ENCODE results near the gene ETV6.

The ETV6 gene

DNA sequence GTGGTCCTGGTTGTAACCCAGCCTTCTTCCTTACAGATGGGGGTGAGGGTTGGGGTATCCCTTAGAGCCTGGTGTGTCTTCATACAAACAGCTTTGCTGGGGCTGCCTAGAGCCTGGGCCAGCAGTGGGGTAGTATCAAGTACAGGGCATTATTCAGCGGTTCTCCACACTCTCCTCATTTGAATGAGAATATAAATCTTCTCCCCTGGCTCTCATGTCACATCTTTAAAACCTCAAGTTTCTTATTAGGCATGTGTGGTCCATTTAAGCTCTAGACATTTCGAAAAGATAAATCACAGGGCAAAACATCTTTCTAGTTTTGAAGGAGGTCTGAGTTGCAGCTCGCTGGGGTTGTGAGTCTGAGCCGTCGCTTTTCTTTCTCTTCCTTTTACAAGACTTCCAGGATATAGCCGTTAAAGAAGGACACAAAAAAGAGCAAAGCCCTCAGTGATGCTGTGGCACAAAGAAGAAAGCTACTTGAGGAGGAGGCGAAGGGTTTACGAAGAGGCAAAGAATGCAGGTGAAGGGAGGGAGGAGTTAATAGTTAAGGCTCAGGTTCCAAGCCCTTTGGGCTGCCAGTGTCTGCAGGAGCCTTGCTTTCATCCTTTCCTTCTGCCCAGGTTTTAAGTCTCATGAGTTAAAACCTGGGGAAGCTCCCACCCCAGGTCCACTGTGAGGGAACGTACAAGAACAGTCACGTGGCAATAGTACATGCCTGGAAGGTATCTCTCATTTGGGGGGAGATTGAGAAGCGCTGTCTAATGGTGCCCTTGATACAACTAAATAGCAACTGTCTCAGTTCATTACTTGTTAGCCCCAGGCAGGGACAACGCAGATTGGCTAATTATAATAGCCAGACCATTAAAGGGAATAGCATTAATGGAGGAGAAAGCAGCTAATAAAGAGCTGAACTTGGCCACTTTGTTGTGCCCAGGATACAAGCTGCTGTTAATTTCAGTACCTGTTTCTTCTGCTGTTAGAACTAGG, 94.2 kb downstream of the ETV6 start:
- TF ChIP-seq POLR2AphosphoS5 (IDR thresholded peaks at IDR 0.05; ENCODE audit: low read depth, low read length) (no peak), FOXP2 (optimal IDR thresholded peaks at IDR 0.05; ENCODE audit: borderline replicate concordance, extremely low read depth, extremely low read length, insufficient read depth) (no peak), SIN3A (IDR thresholded peaks at IDR 0.05; ENCODE audit: borderline replicate concordance, insufficient read depth, low read length) (no peak), TAF1 (IDR thresholded peaks at IDR 0.05; ENCODE audit: borderline replicate concordance, insufficient read depth, low read length) (no peak)
- TF ChIP-seq, protein P1, sequence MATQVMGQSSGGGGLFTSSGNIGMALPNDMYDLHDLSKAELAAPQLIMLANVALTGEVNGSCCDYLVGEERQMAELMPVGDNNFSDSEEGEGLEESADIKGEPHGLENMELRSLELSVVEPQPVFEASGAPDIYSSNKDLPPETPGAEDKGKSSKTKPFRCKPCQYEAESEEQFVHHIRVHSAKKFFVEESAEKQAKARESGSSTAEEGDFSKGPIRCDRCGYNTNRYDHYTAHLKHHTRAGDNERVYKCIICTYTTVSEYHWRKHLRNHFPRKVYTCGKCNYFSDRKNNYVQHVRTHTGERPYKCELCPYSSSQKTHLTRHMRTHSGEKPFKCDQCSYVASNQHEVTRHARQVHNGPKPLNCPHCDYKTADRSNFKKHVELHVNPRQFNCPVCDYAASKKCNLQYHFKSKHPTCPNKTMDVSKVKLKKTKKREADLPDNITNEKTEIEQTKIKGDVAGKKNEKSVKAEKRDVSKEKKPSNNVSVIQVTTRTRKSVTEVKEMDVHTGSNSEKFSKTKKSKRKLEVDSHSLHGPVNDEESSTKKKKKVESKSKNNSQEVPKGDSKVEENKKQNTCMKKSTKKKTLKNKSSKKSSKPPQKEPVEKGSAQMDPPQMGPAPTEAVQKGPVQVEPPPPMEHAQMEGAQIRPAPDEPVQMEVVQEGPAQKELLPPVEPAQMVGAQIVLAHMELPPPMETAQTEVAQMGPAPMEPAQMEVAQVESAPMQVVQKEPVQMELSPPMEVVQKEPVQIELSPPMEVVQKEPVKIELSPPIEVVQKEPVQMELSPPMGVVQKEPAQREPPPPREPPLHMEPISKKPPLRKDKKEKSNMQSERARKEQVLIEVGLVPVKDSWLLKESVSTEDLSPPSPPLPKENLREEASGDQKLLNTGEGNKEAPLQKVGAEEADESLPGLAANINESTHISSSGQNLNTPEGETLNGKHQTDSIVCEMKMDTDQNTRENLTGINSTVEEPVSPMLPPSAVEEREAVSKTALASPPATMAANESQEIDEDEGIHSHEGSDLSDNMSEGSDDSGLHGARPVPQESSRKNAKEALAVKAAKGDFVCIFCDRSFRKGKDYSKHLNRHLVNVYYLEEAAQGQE (IDR thresholded peaks at IDR 0.05; ENCODE audit: insufficient read depth in 1 of 2, low read depth in 2 of 2, low read length in 2 of 2), result no peak

DNA sequence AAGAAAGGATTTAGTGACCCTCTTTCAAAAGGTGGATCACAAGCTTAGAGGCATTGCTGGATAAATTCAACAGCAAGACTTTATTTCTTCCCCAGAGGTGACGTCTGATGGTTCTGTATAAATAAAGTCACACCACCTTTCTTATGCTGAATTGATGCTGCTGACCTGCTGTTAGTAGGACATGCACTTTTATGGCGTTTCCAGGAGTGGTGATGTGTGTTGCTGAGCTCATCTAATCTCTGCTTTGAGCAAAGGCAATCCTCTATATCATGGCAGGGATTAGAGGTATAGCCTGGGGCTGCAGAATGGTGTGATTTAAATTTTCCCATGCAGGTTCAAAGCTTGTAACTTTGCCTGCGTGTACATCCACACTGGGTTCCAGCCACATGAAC, 94.9 kb downstream of the ETV6 start:
- TF ChIP-seq POLR2AphosphoS5 (IDR thresholded peaks at IDR 0.05; ENCODE audit: low read depth, low read length) (no peak), SIN3A (IDR thresholded peaks at IDR 0.05; ENCODE audit: borderline replicate concordance, insufficient read depth, low read length) (no peak), FOXP2 (optimal IDR thresholded peaks at IDR 0.05; ENCODE audit: borderline replicate concordance, extremely low read depth, extremely low read length, insufficient read depth) (no peak), TAF1 (IDR thresholded peaks at IDR 0.05; ENCODE audit: borderline replicate concordance, insufficient read depth, low read length) (no peak)
- TF ChIP-seq, protein P1 (IDR thresholded peaks at IDR 0.05; ENCODE audit: insufficient read depth in 1 of 2, low read depth in 2 of 2, low read length in 2 of 2), result no peak

DNA sequence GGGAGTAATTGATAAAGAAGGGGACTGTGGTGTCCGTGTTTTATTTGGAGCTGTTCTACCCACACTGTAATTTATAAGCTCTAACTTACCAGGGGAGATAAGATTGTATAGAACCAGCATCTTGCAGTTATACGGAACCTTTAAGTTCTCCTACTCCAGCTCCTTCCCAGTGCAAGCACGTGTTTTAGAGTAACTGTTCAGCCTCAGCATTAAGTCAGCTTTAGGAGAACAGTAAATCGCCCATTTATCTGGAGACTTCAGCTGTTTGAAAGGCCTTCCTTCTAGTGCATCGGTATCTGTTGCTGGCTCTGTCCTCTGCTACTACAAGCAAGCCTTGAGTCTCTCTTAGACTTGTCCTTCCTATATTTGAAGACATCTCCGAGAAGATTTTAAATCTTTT, 95.6 kb downstream of the ETV6 start:
- TF ChIP-seq SIN3A (IDR thresholded peaks at IDR 0.05; ENCODE audit: borderline replicate concordance, insufficient read depth, low read length) (no peak), TAF1 (IDR thresholded peaks at IDR 0.05; ENCODE audit: borderline replicate concordance, insufficient read depth, low read length) (no peak), FOXP2 (optimal IDR thresholded peaks at IDR 0.05; ENCODE audit: borderline replicate concordance, extremely low read depth, extremely low read length, insufficient read depth) (no peak), POLR2AphosphoS5 (IDR thresholded peaks at IDR 0.05; ENCODE audit: low read depth, low read length) (no peak)
- TF ChIP-seq, protein P1 (IDR thresholded peaks at IDR 0.05; ENCODE audit: insufficient read depth in 1 of 2, low read depth in 2 of 2, low read length in 2 of 2), result no peak

DNA sequence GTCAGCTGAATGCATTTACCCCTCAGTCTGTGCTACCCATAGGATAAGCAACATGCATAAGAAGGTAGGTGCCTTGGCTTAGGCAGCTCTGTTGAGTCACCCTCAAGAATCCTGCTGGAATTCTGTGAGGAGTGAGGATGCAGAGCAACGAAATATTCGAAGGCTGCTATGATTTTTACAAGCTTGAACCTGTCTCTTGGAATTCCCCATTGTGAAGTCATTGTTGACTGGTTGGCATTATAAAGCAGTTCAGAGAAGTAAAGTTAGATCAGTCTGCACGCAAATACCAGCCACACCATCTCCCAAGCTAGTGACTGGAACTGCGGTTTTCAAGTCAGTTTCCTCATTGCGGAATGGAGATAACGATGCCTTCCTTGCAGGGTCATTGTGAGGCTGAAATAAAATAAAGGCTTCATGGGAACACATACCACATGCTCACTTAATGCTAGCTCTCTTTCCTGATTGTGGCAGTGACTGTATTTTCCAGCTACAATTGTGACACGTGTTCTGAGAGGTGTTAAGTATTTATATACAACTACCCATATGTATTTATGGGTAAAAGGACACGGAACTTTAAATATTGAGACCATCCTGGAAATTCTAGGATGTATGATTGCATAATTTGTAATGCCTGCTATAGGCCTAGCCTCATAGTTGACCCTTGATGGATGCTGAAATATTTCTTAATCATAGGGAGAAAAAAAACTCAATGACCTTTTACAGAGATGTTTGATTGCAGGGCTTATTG, 96.7 kb downstream of the ETV6 start:
- TF ChIP-seq SIN3A (IDR thresholded peaks at IDR 0.05; ENCODE audit: borderline replicate concordance, insufficient read depth, low read length), result no peak
- no peak for TF ChIP-seq FOXP2 (optimal IDR thresholded peaks at IDR 0.05; ENCODE audit: borderline replicate concordance, extremely low read depth, extremely low read length, insufficient read depth)
- TF ChIP-seq, protein P1 (IDR thresholded peaks at IDR 0.05; ENCODE audit: insufficient read depth in 1 of 2, low read depth in 2 of 2, low read length in 2 of 2), result no peak
- TF ChIP-seq POLR2AphosphoS5 (IDR thresholded peaks at IDR 0.05; ENCODE audit: low read depth, low read length), result no peak
- TF ChIP-seq TAF1 (IDR thresholded peaks at IDR 0.05; ENCODE audit: borderline replicate concordance, insufficient read depth, low read length), result no peak
